HepG2 (cell line): ENCODE results near the gene PTGR2. TPM values are rescaled to one million over a fixed set of nuclear protein-coding genes. Genes with fewer than 3 reads are reported as not detected.
A peak's percentile ranks its signal among the peaks of the same experiment; 100 is the strongest.

ENCODE experiments used
- ATAC-seq: fragments of 200-7000 bp; cut with Tn5 transposase; 3 replicates; pipeline ENCODE4 v1.9.1; 2020; ENCODE audit warnings: mild to moderate bottlenecking, moderate library complexity
- BruUV-seq: library from RNA; stranded (reverse); fragments of 400-500 nt; replicated peaks from 2 replicates; lab custom pipeline; 2021; lab: Mats Ljungman, UMichigan
- CTCF ChIA-PET: fragments of 300-600 bp; formaldehyde crosslinking; extraction: SDS; loops from one replicate; lab custom pipeline; 2021; ENCODE audit warnings: low total read pairs, inconsistent platforms, low intra/inter-chr PET ratio; lab: Yijun Ruan, JAX
- POLR2A ChIA-PET: fragments of 350-600 bp; sonication (Branson Sonifier 250); formaldehyde crosslinking; loops from one replicate; lab custom pipeline; 2020; ENCODE audit warnings: antibody characterized with exemption, inconsistent platforms; lab: Yijun Ruan, JAX
- DNase-seq: peaks from one replicate; pipeline ENCODE4 v3.0.0-alpha.2; 2015; ENCODE audit warnings: low spot score
- FAIRE-seq: peaks from 3 replicates; lab custom pipeline; 2011; peaks lifted over from hg19 to GRCh38; lab: Jason Lieb, UNC
- H2AFZ ChIP-seq: one replicate; pipeline ENCODE4 v1.6.1; 2011; ENCODE audit warnings: low read length, inconsistent platforms
- H3K27ac ChIP-seq: fragments of 300-600 bp; 3 replicates; pipeline ENCODE4 v1.8.0; 2011; ENCODE audit warnings: mixed run types, mild to moderate bottlenecking, mixed read lengths, low read length, inconsistent platforms; ENCODE audit not compliant: insufficient read depth; ENCODE audit errors: extremely low read length
- H3K27me3 ChIP-seq, 2 experiments: fragments of 200-600 bp in 1 of 2; 2 replicates in 1 of 2; 3 replicates in 1 of 2; pipeline versions ENCODE4 v1.6.0 to v1.8.0; 2011; ENCODE audit warnings: low read length in 2 of 2, mild to moderate bottlenecking in 2 of 2, moderate library complexity in 2 of 2, inconsistent platforms in 1 of 2; ENCODE audit not compliant: insufficient read depth in 2 of 2, control insufficient read depth in 1 of 2
- H3K36me3 ChIP-seq, 2 experiments: fragments of 200-600 bp in 1 of 2; replicated peaks in 1 of 2; 2 replicates in 1 of 2; 3 replicates in 1 of 2; pipeline versions ENCODE4 v1.5.1 to v1.8.0; 2011; ENCODE audit warnings: low read length in 2 of 2, inconsistent platforms in 1 of 2; ENCODE audit not compliant: insufficient read depth in 2 of 2, control insufficient read depth in 1 of 2
- H3K4me1 ChIP-seq: 2 replicates; pipeline ENCODE4 v1.5.1; 2012; ENCODE audit warnings: low read length, inconsistent platforms; ENCODE audit not compliant: insufficient read depth
- H3K4me2 ChIP-seq: 2 replicates; pipeline ENCODE4 v1.6.0; 2011; ENCODE audit warnings: low read depth, low read length, inconsistent platforms
- H3K4me3 ChIP-seq, 3 experiments: fragments of 200-600 bp in 1 of 3; sonication (generic), shearing (Covaris generic) in 1 of 3; replicated peaks in 1 of 3; 2 replicates each; pipeline ENCODE4 v1.5.1; 2011 to 2016; ENCODE audit warnings: low read length in 3 of 3, inconsistent platforms in 2 of 3, low read depth in 2 of 3, mild to moderate bottlenecking in 2 of 3, control low read depth in 1 of 3, mixed read lengths in 1 of 3; ENCODE audit not compliant: insufficient read depth in 1 of 3
- H3K79me2 ChIP-seq: one replicate; pipeline ENCODE4 v1.6.1; 2011; ENCODE audit warnings: low read length, inconsistent platforms; ENCODE audit not compliant: insufficient read depth
- H3K9ac ChIP-seq: 2 replicates; pipeline ENCODE4 v1.6.0; 2011; ENCODE audit warnings: mild to moderate bottlenecking, low read depth, low read length, inconsistent platforms; ENCODE audit not compliant: insufficient read depth
- H3K9me3 ChIP-seq: 2 replicates; pipeline ENCODE4 v1.5.1; 2012; ENCODE audit warnings: mild to moderate bottlenecking, low read length
- H4K20me1 ChIP-seq: 2 replicates; pipeline ENCODE4 v1.6.0; 2011; ENCODE audit warnings: inconsistent platforms, mild to moderate bottlenecking, low read length, moderate library complexity; ENCODE audit not compliant: insufficient read depth
- HNF4A ChIP-seq: sonication (generic); formaldehyde crosslinking; IDR thresholded peaks from 2 replicates; pipeline ENCODE4 v1.4.0; 2020; ENCODE audit warnings: missing genetic modification reagents
- POGZ ChIP-seq: sonication (generic); formaldehyde crosslinking; IDR thresholded peaks from 2 replicates; pipeline ENCODE4 v1.4.0; 2020; ENCODE audit warnings: mild to moderate bottlenecking, missing genetic modification reagents
- TCF12 ChIP-seq, 2 experiments: fragments of 450-650 bp in 1 of 2; sonication (generic) in 1 of 2; formaldehyde crosslinking in 1 of 2; IDR thresholded peaks; 2 replicates each; pipeline versions ENCODE4 v1.6.1 to v1.8.0; 2017 to 2022; ENCODE audit warnings: antibody characterized with exemption in 1 of 2, mild to moderate bottlenecking in 1 of 2, missing genetic modification reagents in 1 of 2, moderate library complexity in 1 of 2
- TCF7 ChIP-seq: sonication (generic); IDR thresholded peaks from 2 replicates; pipeline ENCODE4 v1.6.1; 2016; ENCODE audit warnings: antibody characterized with exemption, low read depth
- TP53 ChIP-seq: sonication (generic); formaldehyde crosslinking; conservative IDR thresholded peaks from 2 replicates; pipeline ENCODE4 v1.4.0; 2020; ENCODE audit warnings: missing genetic modification reagents
- XRCC5 ChIP-seq: fragments of 200-400 bp; formaldehyde crosslinking; optimal IDR thresholded peaks from 2 replicates; pipeline ENCODE3; 2017; ENCODE audit warnings: mild to moderate bottlenecking, low read length
- ZKSCAN8 ChIP-seq: IDR thresholded peaks from 2 replicates; pipeline ENCODE4 v1.6.1; 2016; ENCODE audit warnings: borderline replicate concordance, missing genetic modification reagents, missing compliant biosample characterization
- ZNF317 ChIP-seq: sonication (generic); formaldehyde crosslinking; IDR thresholded peaks from 2 replicates; pipeline ENCODE4 v1.5.0; 2020; ENCODE audit warnings: mild to moderate bottlenecking, missing genetic modification reagents
- ZNF460 ChIP-seq: sonication (generic); formaldehyde crosslinking; IDR thresholded peaks from 2 replicates; pipeline ENCODE4 v1.5.1; 2020; ENCODE audit warnings: missing genetic modification reagents, mild to moderate bottlenecking, borderline replicate concordance
- ZNF496 ChIP-seq: sonication (generic); formaldehyde crosslinking; IDR thresholded peaks from 2 replicates; pipeline ENCODE4 v1.8.1; 2023; ENCODE audit warnings: mild to moderate bottlenecking, moderate library complexity, missing genetic modification reagents; ENCODE audit not compliant: insufficient replicate concordance
- WGBS: methylation state at CpG from one replicate; pipeline ENCODE4 v1.1.6; 2017; ENCODE audit warnings: low lambda C conversion rate; 5-methylcytosine and 5-hydroxymethylcytosine counted together
- in situ Hi-C: cut with HindIII; loops from 2 replicates; pipeline ENCODE4 v1.10.0; 2017; ENCODE audit warnings: low pct_unique_long_range_greater_than_20kb; ENCODE audit not compliant: extremely low pct_ligation_motif_present
- intact Hi-C: fragments of 100-400 bp; cut with micrococcal nuclease; formaldehyde crosslinking; loops from one replicate; pipeline ENCODE4 v1.10.0; 2022; ENCODE audit not compliant: unreplicated experiment
- polyA plus RNA-seq, 8 experiments: library from polyadenylated mRNA; depleted of rRNA in 3 of 8; stranded (reverse) in 7 of 8; unstranded in 1 of 8; fragments of >200 nt; fragmentation: Illumina TruSeq in 4 of 8; extraction: Trizol in 4 of 8; gene quantifications; 2 replicates each; pipeline versions ENCODE4 v1.2.1 to v1.2.3, GENCODE V29; 2011 to 2016; ENCODE audit warnings: low read depth in 4 of 8, missing spikeins in 1 of 8, mixed read lengths in 1 of 8; ENCODE audit not compliant: insufficient read depth in 1 of 8
- total RNA-seq, 5 experiments: library from RNA; depleted of rRNA; stranded (reverse); fragments of >200 nt; fragmentation: Illumina TruSeq; extraction: Trizol; gene quantifications; 2 replicates each; pipeline ENCODE4 v1.2.3, GENCODE V29; 2016; ENCODE audit warnings: low read depth in 1 of 5
- TF ChIP-seq, protein P1 (sequence below): sonication (generic); formaldehyde crosslinking; IDR thresholded peaks from 2 replicates; pipeline ENCODE4 v1.4.0; 2020; ENCODE audit warnings: mild to moderate bottlenecking, missing genetic modification reagents
- TF ChIP-seq, protein P2 (sequence below): sonication (generic); formaldehyde crosslinking; IDR thresholded peaks from 2 replicates; pipeline ENCODE4 v1.4.0; 2020; ENCODE audit warnings: missing genetic modification reagents

PTGR2 gene
- total and polyA plus RNA-seq, 2 of the 13 experiments (the other 11 are each of a cell fraction or from before 2014, with no cell fraction given), result 3.0 to 4.3 TPM

- peak; percentile 29 for TF ChIP-seq XRCC5
- no peak for TF ChIP-seq ZNF317 (CRISPR knock-in tag)
- no peak for TF ChIP-seq TCF7
- no peak for TF ChIP-seq TCF12 (IDR thresholded peaks at IDR 0.05)
- no peak for TF ChIP-seq TCF12 (CRISPR knock-in tag; IDR thresholded peaks at IDR 0.05)
- TF ChIP-seq ZNF496 (CRISPR knock-in tag), result no peak
- TF ChIP-seq ZNF460 (CRISPR knock-in tag), result no peak
- no peak for TF ChIP-seq POGZ
- TF ChIP-seq, protein P1, sequence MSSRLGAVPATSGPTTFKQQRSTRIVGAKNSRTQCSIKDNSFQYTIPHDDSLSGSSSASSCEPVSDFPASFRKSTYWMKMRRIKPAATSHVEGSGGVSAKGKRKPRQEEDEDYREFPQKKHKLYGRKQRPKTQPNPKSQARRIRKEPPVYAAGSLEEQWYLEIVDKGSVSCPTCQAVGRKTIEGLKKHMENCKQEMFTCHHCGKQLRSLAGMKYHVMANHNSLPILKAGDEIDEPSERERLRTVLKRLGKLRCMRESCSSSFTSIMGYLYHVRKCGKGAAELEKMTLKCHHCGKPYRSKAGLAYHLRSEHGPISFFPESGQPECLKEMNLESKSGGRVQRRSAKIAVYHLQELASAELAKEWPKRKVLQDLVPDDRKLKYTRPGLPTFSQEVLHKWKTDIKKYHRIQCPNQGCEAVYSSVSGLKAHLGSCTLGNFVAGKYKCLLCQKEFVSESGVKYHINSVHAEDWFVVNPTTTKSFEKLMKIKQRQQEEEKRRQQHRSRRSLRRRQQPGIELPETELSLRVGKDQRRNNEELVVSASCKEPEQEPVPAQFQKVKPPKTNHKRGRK (CRISPR knock-in tag), result no peak
- no peak for TF ChIP-seq ZKSCAN8 (CRISPR knock-in tag)
- TF ChIP-seq HNF4A (CRISPR knock-in tag), result 0 out of 2 replicates have a peak, but pooled peaks have one; percentile 35
- TF ChIP-seq TP53, result no peak
These were observed 49.0 kb upstream of the PTGR2 start (continued) for GRCh38 chr14:73802431-73803188.

GRCh38 chr14:73804636-73805035 is 47.0 kb upstream of the PTGR2 start:
- TF ChIP-seq ZNF496 (CRISPR knock-in tag), result no peak
- TF ChIP-seq, protein P2, sequence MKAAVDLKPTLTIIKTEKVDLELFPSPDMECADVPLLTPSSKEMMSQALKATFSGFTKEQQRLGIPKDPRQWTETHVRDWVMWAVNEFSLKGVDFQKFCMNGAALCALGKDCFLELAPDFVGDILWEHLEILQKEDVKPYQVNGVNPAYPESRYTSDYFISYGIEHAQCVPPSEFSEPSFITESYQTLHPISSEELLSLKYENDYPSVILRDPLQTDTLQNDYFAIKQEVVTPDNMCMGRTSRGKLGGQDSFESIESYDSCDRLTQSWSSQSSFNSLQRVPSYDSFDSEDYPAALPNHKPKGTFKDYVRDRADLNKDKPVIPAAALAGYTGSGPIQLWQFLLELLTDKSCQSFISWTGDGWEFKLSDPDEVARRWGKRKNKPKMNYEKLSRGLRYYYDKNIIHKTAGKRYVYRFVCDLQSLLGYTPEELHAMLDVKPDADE (CRISPR knock-in tag), result no peak
- H3K79me2 ChIP-seq, result no peaks in the 10 kb centered on the region
- ATAC-seq, result no peak
- intact Hi-C loops, result no loop called here
- H3K27me3 ChIP-seq, result peaks cover 0 to 5% of the 10 kb centered on the region in 2 experiments; a peak in 3 of 5 replicates
- peaks cover 31% of the 10 kb centered on the region for H3K4me1 ChIP-seq
- POLR2A ChIA-PET, result interaction anchor here (1.2 kb wide), 1 partner anchor 44 kb away, joined by 3 read pairs; a partner anchor contains a TSS
- no peaks in the 10 kb centered on the region for H3K36me3 ChIP-seq
- BruUV-seq, result no TSS peak
- WGBS, result 58% methylated on average over 2 of the region's 2 CpGs
- no peak overlapping the region for H3K9ac ChIP-seq
- no peak overlapping the region for H3K4me2 ChIP-seq
- no peak overlapping the region for H3K27ac ChIP-seq
- H4K20me1 ChIP-seq, result no peaks in the 10 kb centered on the region
- in situ Hi-C loops, result no loop called here
- H2AFZ ChIP-seq, result no peak overlapping the region
- H3K9me3 ChIP-seq, result no peaks in the 10 kb centered on the region
- H3K4me3 ChIP-seq, result no peak overlapping the region
- CTCF ChIA-PET, result no interaction called here
- no peak for DNase-seq
- FAIRE-seq, result no peak
